K562 (cell line): ENCODE data around the gene HELZ.

Source experiments
- SMARCB1 ChIP-seq: IDR thresholded peaks from 2 replicates; pipeline ENCODE4 v1.6.1; 2011; ENCODE audit warnings: improper control_type of control experiment, low read depth; ENCODE audit not compliant: insufficient read length
- SMARCE1 ChIP-seq: fragments of 450-650 bp; IDR thresholded peaks from 2 replicates; pipeline ENCODE4 v1.7.1; 2016; ENCODE audit warnings: mild to moderate bottlenecking
- ZNF384 ChIP-seq: IDR thresholded peaks from 2 replicates; pipeline ENCODE4 v1.6.1; 2012; ENCODE audit warnings: low read depth, low read length, improper control_type of control experiment

DNA sequence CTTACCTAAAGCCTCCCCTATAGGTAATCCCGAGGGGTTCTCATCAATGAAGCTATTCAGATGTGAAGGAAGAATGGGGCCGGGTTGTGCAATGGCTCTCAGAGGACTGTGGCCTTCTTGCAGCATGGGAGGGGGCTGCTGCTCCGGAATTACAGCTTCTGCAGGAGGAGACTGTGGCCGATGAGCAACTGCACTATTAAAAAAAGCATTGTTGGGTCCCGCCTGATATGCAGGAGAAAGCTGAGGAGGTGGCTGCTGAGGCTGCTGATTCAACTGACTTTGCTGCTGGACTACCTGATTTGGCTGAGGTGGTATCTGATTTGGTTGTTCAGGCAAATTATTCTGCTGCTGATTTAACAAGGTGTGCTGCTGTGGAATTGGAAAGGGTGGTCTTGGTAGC is 135.9 kb downstream of the HELZ start:
- no peak for TF ChIP-seq SMARCE1
- no peak for TF ChIP-seq SMARCB1
- no peak for TF ChIP-seq ZNF384
